Measurements from ENCODE around the gene NCL. TPM values are rescaled to one million over a fixed set of nuclear protein-coding genes. Genes with fewer than 3 reads are reported as not detected.
"Not testable (repeated sequence)": the region's sequence is repeated elsewhere in the genome, so short reads cannot be mapped to it uniquely, and the experiment has no call there.

Gene NCL
- total RNA-seq, 1 donor = 92.6 TPM

- Histone ChIP-seq H3K36me3 (ENCODE audit: insufficient read depth, low read length) (no peaks in the 10 kb centered on the region), H3K79me2 (ENCODE audit: insufficient read depth, low read length) (no peaks in the 10 kb centered on the region), H3K4me2 (ENCODE audit: insufficient read depth, low read length) (no peak overlapping the region), H3K27ac (ENCODE audit: low read depth, low read length) (no peak overlapping the region), H4K20me1 (ENCODE audit: insufficient read depth, low read length) (no peaks in the 10 kb centered on the region), H3K4me3 (ENCODE audit: insufficient read depth, low read length) (no peak overlapping the region), H3K27me3 (ENCODE audit: insufficient read depth, low read length) (peaks cover 2% of the 10 kb centered on the region), H3K9me3 (ENCODE audit: low read depth, low read length) (peaks cover 5% of the 10 kb centered on the region), H2AFZ (ENCODE audit: low read length) (no peak overlapping the region), H3K4me1 (ENCODE audit: insufficient read depth, low read length) (peaks cover 20% of the 10 kb centered on the region)
- DNase-seq (ENCODE audit: insufficient read length, low spot score, missing footprints) = no peak
- peak; percentile 41 for TF ChIP-seq CTCF (IDR thresholded peaks at IDR 0.05; ENCODE audit: extremely low read depth, low read depth, low read length)
Observed at GRCh38 chr2:231410293-231411004, 53.8 kb downstream of the NCL start.

GRCh38 chr2:231409776-231410175 lies 54.5 kb downstream of the NCL start:
- no peak overlapping the region for H3K4me3 ChIP-seq (ENCODE audit: insufficient read depth, low read length)
- H3K36me3 ChIP-seq (ENCODE audit: insufficient read depth, low read length) = no peaks in the 10 kb centered on the region
- no peaks in the 10 kb centered on the region for H4K20me1 ChIP-seq (ENCODE audit: insufficient read depth, low read length)
- H3K9me3 ChIP-seq (ENCODE audit: low read depth, low read length) = peaks cover 5% of the 10 kb centered on the region
- H3K27me3 ChIP-seq (ENCODE audit: insufficient read depth, low read length) = peaks cover 2% of the 10 kb centered on the region
- no peaks in the 10 kb centered on the region for H3K79me2 ChIP-seq (ENCODE audit: insufficient read depth, low read length)
- DNase-seq (ENCODE audit: insufficient read length, low spot score, missing footprints) = no peak
- no peak overlapping the region for H2AFZ ChIP-seq (ENCODE audit: low read length)
- H3K27ac ChIP-seq (ENCODE audit: low read depth, low read length) = no peak overlapping the region
- no peak for TF ChIP-seq CTCF (IDR thresholded peaks at IDR 0.05; ENCODE audit: extremely low read depth, low read depth, low read length)
- H3K4me2 ChIP-seq (ENCODE audit: insufficient read depth, low read length) = no peak overlapping the region
- H3K4me1 ChIP-seq (ENCODE audit: insufficient read depth, low read length) = peaks cover 20% of the 10 kb centered on the region

GRCh38 chr2:231408304-231408703 lies 56.0 kb downstream of the NCL start:
- H4K20me1 ChIP-seq (ENCODE audit: insufficient read depth, low read length); H3K36me3 ChIP-seq (ENCODE audit: insufficient read depth, low read length); H3K27ac ChIP-seq (ENCODE audit: low read depth, low read length); H3K27me3 ChIP-seq (ENCODE audit: insufficient read depth, low read length); H3K4me3 ChIP-seq (ENCODE audit: insufficient read depth, low read length); H3K9me3 ChIP-seq (ENCODE audit: low read depth, low read length); H3K79me2 ChIP-seq (ENCODE audit: insufficient read depth, low read length); H2AFZ ChIP-seq (ENCODE audit: low read length); DNase-seq (ENCODE audit: insufficient read length, low spot score, missing footprints); H3K4me2 ChIP-seq (ENCODE audit: insufficient read depth, low read length): not testable (repeated sequence)
- peaks cover 27% of the 10 kb centered on the region for H3K4me1 ChIP-seq (ENCODE audit: insufficient read depth, low read length)

GRCh38 chr2:231407686-231408085 lies 56.6 kb downstream of the NCL start:
- not testable (repeated sequence) for H2AFZ ChIP-seq (ENCODE audit: low read length); H3K36me3 ChIP-seq (ENCODE audit: insufficient read depth, low read length); H3K27ac ChIP-seq (ENCODE audit: low read depth, low read length); H4K20me1 ChIP-seq (ENCODE audit: insufficient read depth, low read length); H3K9me3 ChIP-seq (ENCODE audit: low read depth, low read length); H3K4me2 ChIP-seq (ENCODE audit: insufficient read depth, low read length); H3K79me2 ChIP-seq (ENCODE audit: insufficient read depth, low read length); DNase-seq (ENCODE audit: insufficient read length, low spot score, missing footprints); H3K4me3 ChIP-seq (ENCODE audit: insufficient read depth, low read length); H3K27me3 ChIP-seq (ENCODE audit: insufficient read depth, low read length)
- H3K4me1 ChIP-seq (ENCODE audit: insufficient read depth, low read length) = peaks cover 30% of the 10 kb centered on the region

GRCh38 chr2:231405601-231406367 lies 58.5 kb downstream of the NCL start:
- TF ChIP-seq CTCF (IDR thresholded peaks at IDR 0.05; ENCODE audit: extremely low read depth, low read depth, low read length) = peak; percentile 41
- H3K4me3 ChIP-seq (ENCODE audit: insufficient read depth, low read length) = peak overlapping the region; percentile 23
- H3K79me2 ChIP-seq (ENCODE audit: insufficient read depth, low read length); H4K20me1 ChIP-seq (ENCODE audit: insufficient read depth, low read length); DNase-seq (ENCODE audit: insufficient read length, low spot score, missing footprints); H3K9me3 ChIP-seq (ENCODE audit: low read depth, low read length); H3K36me3 ChIP-seq (ENCODE audit: insufficient read depth, low read length); H3K27me3 ChIP-seq (ENCODE audit: insufficient read depth, low read length): not testable (repeated sequence)
- H3K27ac ChIP-seq (ENCODE audit: low read depth, low read length) = peak overlapping the region; percentile 58
- peak overlapping the region; percentile 61 for H3K4me2 ChIP-seq (ENCODE audit: insufficient read depth, low read length)
- peak overlapping the region; percentile 77 for H2AFZ ChIP-seq (ENCODE audit: low read length)
- peaks cover 20% of the 10 kb centered on the region for H3K4me1 ChIP-seq (ENCODE audit: insufficient read depth, low read length)

GRCh38 chr2:231404183-231404578 lies 60.1 kb downstream of the NCL start:
- DNase-seq (ENCODE audit: insufficient read length, low spot score, missing footprints); H3K4me2 ChIP-seq (ENCODE audit: insufficient read depth, low read length); H3K4me3 ChIP-seq (ENCODE audit: insufficient read depth, low read length); H3K9me3 ChIP-seq (ENCODE audit: low read depth, low read length); H3K27me3 ChIP-seq (ENCODE audit: insufficient read depth, low read length); H4K20me1 ChIP-seq (ENCODE audit: insufficient read depth, low read length); H3K36me3 ChIP-seq (ENCODE audit: insufficient read depth, low read length); H2AFZ ChIP-seq (ENCODE audit: low read length); H3K79me2 ChIP-seq (ENCODE audit: insufficient read depth, low read length); H3K27ac ChIP-seq (ENCODE audit: low read depth, low read length): not testable (repeated sequence)
- peaks cover 23% of the 10 kb centered on the region for H3K4me1 ChIP-seq (ENCODE audit: insufficient read depth, low read length)
